ENCODE measurements around the gene TMEM95. TPM values are rescaled to one million over a fixed set of nuclear protein-coding genes. Genes with fewer than 3 reads are reported as not detected.

The TMEM95 gene
- total and polyA plus RNA-seq, 2 of the 8 experiments (the other 6 are each of a cell fraction or from before 2014, with no cell fraction given): not detected

DNA sequence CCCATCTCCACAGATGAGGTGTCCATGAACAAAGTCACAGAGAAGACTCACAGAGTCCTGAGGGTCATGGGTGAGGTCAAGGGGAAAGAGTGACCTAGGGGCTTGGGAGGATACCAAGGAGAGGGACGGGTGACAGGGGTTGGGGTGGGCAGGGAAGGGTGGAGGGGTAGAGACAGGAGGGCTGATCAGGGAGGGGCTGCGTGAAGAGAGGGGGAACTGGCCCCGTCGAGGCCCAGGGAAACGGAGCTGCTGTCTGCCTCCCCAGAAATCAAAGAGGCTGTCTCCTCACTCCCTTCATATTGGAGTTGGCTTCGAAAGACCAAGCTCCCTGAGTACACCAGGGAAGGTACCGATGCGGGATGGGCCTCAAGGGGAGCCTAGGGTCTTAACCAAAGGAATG, 617 bp downstream of the TMEM95 start:
- H2AK5ac ChIP-seq (ENCODE audit: low read depth, low read length): 0 out of 2 replicates have a peak overlapping the region, but pooled peaks have one; percentile 53
- no peak overlapping the region for H3K23ac ChIP-seq (ENCODE audit: insufficient read length)
- no peak overlapping the region for H2BK120ac ChIP-seq (replicated peaks; ENCODE audit: low read depth, low read length)
- POLR2A ChIA-PET (ENCODE audit: partially characterized antibody): interaction anchor here (0.9 to 2.2 kb wide), 13 partner anchors 12 to 147 kb away, joined by 3 to 10 read pairs (median 4); partner anchors contain the start of genes FGF11, NEURL4, POLR2A and SLC35G6
- 77% methylated on average over 3 of the region's 8 CpGs; no CpG with 5 or more reads in 1 of the 2 experiments for WGBS, 2 experiments (ENCODE audit: extremely low coverage in 1 of 2, insufficient coverage in 1 of 2, insufficient read length in 1 of 2, insufficient replicate concordance in 2 of 2, low coverage in 1 of 2, low lambda C conversion rate in 2 of 2, missing lambda C conversion rate in 1 of 2)
- no peak overlapping the region; the same call in 1 of the 2 replicates for H2BK15ac ChIP-seq (ENCODE audit: low read length)
- no peak overlapping the region for H3K14ac ChIP-seq (ENCODE audit: insufficient read length)
- H3K79me1 ChIP-seq (ENCODE audit: low read depth, low read length): no peaks in the 10 kb centered on the region
- no peak overlapping the region for H4K5ac ChIP-seq (ENCODE audit: insufficient read length, low read depth, low read length)
- H3K56ac ChIP-seq (replicated peaks; ENCODE audit: insufficient read length, low read depth, low read length): no peak overlapping the region
- no peak overlapping the region for H3K18ac ChIP-seq (ENCODE audit: extremely low read depth, low read length)
- DNase-seq (ENCODE audit: low read depth in 1 of 2, low spot score in 2 of 2): no peak
- no peaks in the 10 kb centered on the region for H3K9me3 ChIP-seq (ENCODE audit: insufficient read depth in 2 of 2, low read depth in 1 of 2, low read length in 1 of 2)
- no peaks in the 10 kb centered on the region for H3K36me3 ChIP-seq (ENCODE audit: control insufficient read depth in 2 of 4, insufficient read depth in 4 of 4, low read length in 3 of 4)
- H3K4me3 ChIP-seq (ENCODE audit: extremely low read depth in 1 of 4, insufficient read depth in 2 of 4, low read depth in 3 of 4, low read length in 4 of 4): no peak overlapping the region
- peaks cover 9% of the 10 kb centered on the region; the same call in 1 of the 2 replicates for H3K23me2 ChIP-seq (ENCODE audit: low read depth, low read length)
- CTCF ChIA-PET (ENCODE audit: partially characterized antibody): interaction anchor here (0.6 to 6.5 kb wide), 35 partner anchors 11 to 205 kb away, joined by 3 to 56 read pairs (median 7); partner anchors contain the start of genes ACAP1, CHRNB1, NEURL4 and PLSCR3
- H4K8ac ChIP-seq (ENCODE audit: extremely low read depth, insufficient read depth, low read length): no peak overlapping the region
- no peaks in the 10 kb centered on the region for H3K27me3 ChIP-seq (replicated peaks in 1 of 4; ENCODE audit: control insufficient read depth in 3 of 4, extremely low read depth in 1 of 4, insufficient read depth in 3 of 4, low read length in 3 of 4)
- H4K20me1 ChIP-seq (replicated peaks in 1 of 2; ENCODE audit: control insufficient read depth in 1 of 2, insufficient read depth in 2 of 2, low read length in 2 of 2): no peaks in the 10 kb centered on the region
- H2AFZ ChIP-seq (ENCODE audit: low read length): no peak overlapping the region
- no peak overlapping the region; the same call in 1 of the 2 replicates for H2BK12ac ChIP-seq (ENCODE audit: low read depth, low read length)
- FAIRE-seq: no peak
- peaks cover 0 to 13% (median 4%) of the 10 kb centered on the region in 4 experiments; a peak in 5 of 7 replicates for H3K4me1 ChIP-seq (replicated peaks in 1 of 4; ENCODE audit: control insufficient read depth in 3 of 4, insufficient read depth in 4 of 4, low read length in 3 of 4)
- TF ChIP-seq GTF2F1 (IDR thresholded peaks at IDR 0.05; ENCODE audit: borderline replicate concordance, low read depth, low read length) (no peak), RBBP5 (IDR thresholded peaks at IDR 0.05; ENCODE audit: borderline replicate concordance, low read depth, low read length) (no peak)
- H3K4ac ChIP-seq (replicated peaks; ENCODE audit: insufficient read length, low read depth, low read length): no peak overlapping the region
- no peak overlapping the region for H3K4me2 ChIP-seq (ENCODE audit: insufficient read depth in 1 of 2, low read depth in 2 of 2, low read length in 2 of 2)
- H4K91ac ChIP-seq (replicated peaks; ENCODE audit: insufficient read length, low read length): no peak overlapping the region
- no peak overlapping the region for H2BK5ac ChIP-seq (ENCODE audit: low read depth, low read length)
- no peaks in the 10 kb centered on the region for H3K79me2 ChIP-seq (ENCODE audit: control insufficient read depth in 1 of 2, insufficient read depth in 2 of 2, low read length in 2 of 2)
- H2BK20ac ChIP-seq (ENCODE audit: low read length): no peak overlapping the region
- no peak overlapping the region for H3K9ac ChIP-seq (replicated peaks in 1 of 4; ENCODE audit: extremely low read depth in 1 of 4, low read depth in 3 of 4, low read length in 3 of 4)
- no peak overlapping the region for H3K27ac ChIP-seq (ENCODE audit: low read depth, low read length)

Data from H1 (cell line).